ENCODE data around the gene TMEM156.

TMEM156 gene

DNA sequence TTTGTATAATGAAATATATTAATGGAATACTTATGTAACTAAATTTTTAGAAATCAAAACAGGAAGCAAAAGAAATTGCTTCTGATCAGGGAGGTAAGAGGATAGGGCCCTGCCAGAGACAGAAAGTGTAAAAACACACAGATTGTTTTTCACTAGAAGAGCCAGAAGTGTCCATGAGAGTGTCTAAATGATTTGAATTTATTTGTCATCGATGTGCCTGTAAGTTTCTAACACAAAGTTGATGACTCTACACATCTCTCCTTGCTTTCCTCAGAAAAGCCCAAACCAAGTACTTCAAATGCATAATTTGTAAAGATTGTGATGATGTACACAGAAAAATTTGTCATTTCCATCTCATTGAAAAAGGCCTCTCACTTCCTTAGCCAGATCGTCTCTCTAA is 80.6 kb downstream of the TMEM156 start:
- ATAC-seq (ENCODE audit: low read depth) (no peak), DNase-seq (ENCODE audit: low spot score) (no peak)
- Histone ChIP-seq H3K4me1 (ENCODE audit: insufficient read depth, poor library complexity, severe bottlenecking) (peaks cover 19% of the 10 kb centered on the region), H3K9me3 (ENCODE audit: severe bottlenecking) (no peaks in the 10 kb centered on the region), H3K36me3 (ENCODE audit: low read depth) (no peaks in the 10 kb centered on the region), H3K4me3 (ENCODE audit: severe bottlenecking) (no peak overlapping the region), H3K27ac (ENCODE audit: poor library complexity, severe bottlenecking) (no peak overlapping the region), H3K27me3 (ENCODE audit: insufficient read depth, poor library complexity, severe bottlenecking) (no peaks in the 10 kb centered on the region)
- TF ChIP-seq, protein P1, sequence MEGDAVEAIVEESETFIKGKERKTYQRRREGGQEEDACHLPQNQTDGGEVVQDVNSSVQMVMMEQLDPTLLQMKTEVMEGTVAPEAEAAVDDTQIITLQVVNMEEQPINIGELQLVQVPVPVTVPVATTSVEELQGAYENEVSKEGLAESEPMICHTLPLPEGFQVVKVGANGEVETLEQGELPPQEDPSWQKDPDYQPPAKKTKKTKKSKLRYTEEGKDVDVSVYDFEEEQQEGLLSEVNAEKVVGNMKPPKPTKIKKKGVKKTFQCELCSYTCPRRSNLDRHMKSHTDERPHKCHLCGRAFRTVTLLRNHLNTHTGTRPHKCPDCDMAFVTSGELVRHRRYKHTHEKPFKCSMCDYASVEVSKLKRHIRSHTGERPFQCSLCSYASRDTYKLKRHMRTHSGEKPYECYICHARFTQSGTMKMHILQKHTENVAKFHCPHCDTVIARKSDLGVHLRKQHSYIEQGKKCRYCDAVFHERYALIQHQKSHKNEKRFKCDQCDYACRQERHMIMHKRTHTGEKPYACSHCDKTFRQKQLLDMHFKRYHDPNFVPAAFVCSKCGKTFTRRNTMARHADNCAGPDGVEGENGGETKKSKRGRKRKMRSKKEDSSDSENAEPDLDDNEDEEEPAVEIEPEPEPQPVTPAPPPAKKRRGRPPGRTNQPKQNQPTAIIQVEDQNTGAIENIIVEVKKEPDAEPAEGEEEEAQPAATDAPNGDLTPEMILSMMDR (IDR thresholded peaks at IDR 0.05; ENCODE audit: poor library complexity, severe bottlenecking) = no peak

DNA sequence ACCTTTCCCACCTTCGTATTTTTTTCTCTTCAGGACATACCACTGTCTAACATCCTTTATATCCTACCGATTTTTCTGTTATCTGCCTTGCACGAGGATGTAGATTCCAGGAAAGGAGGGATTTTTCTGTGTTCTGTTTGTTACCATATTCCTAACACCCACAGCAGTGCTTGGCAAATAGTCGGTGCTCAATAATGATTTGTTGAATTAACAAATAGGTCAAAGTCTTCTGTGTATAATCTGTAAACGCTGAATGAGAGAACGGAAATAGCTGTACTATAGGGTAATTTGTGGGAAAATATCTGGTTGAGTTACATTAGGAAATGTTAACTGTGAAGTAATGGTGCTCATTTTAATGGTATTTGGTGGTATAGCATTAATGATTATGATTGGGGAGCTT is 81.5 kb downstream of the TMEM156 start:
- H3K36me3 ChIP-seq (ENCODE audit: low read depth) = no peaks in the 10 kb centered on the region
- H3K27ac ChIP-seq (ENCODE audit: poor library complexity, severe bottlenecking) = no peak overlapping the region
- H3K27me3 ChIP-seq (ENCODE audit: insufficient read depth, poor library complexity, severe bottlenecking) = no peaks in the 10 kb centered on the region
- ATAC-seq (ENCODE audit: low read depth) (no peak), DNase-seq (ENCODE audit: low spot score) (no peak)
- no peak overlapping the region for H3K4me3 ChIP-seq (ENCODE audit: severe bottlenecking)
- TF ChIP-seq, protein P1 (IDR thresholded peaks at IDR 0.05; ENCODE audit: poor library complexity, severe bottlenecking) = no peak
- no peaks in the 10 kb centered on the region for H3K9me3 ChIP-seq (ENCODE audit: severe bottlenecking)
- peaks cover 19% of the 10 kb centered on the region for H3K4me1 ChIP-seq (ENCODE audit: insufficient read depth, poor library complexity, severe bottlenecking)

DNA sequence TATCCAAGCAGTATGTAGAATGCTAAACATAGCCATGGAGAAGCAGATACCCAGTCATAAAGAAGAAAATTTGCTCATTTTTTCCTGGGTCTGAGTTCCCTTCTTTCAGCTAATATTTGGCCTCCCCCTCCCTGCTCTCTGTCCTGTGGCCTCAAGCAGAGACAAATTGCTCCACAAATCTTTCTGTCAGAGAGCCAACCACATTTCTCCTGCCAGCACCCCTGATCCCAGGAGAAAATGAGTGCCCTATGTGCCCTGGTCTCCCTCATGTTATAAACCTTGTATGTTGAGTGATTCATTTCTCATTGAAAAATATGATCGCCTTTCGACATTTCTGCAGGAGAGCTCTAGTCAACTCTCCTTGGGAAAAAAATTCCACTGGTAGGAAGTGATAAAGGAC is 82.0 kb downstream of the TMEM156 start:
- TF ChIP-seq, protein P1 (IDR thresholded peaks at IDR 0.05; ENCODE audit: poor library complexity, severe bottlenecking) = no peak
- ATAC-seq (ENCODE audit: low read depth) (no peak), DNase-seq (ENCODE audit: low spot score) (no peak)
- Histone ChIP-seq H3K4me3 (ENCODE audit: severe bottlenecking) (no peak overlapping the region), H3K27ac (ENCODE audit: poor library complexity, severe bottlenecking) (peak overlapping the region; percentile 58), H3K4me1 (ENCODE audit: insufficient read depth, poor library complexity, severe bottlenecking) (peaks cover 19% of the 10 kb centered on the region), H3K36me3 (ENCODE audit: low read depth) (no peaks in the 10 kb centered on the region), H3K9me3 (ENCODE audit: severe bottlenecking) (no peaks in the 10 kb centered on the region), H3K27me3 (ENCODE audit: insufficient read depth, poor library complexity, severe bottlenecking) (no peaks in the 10 kb centered on the region)

DNA sequence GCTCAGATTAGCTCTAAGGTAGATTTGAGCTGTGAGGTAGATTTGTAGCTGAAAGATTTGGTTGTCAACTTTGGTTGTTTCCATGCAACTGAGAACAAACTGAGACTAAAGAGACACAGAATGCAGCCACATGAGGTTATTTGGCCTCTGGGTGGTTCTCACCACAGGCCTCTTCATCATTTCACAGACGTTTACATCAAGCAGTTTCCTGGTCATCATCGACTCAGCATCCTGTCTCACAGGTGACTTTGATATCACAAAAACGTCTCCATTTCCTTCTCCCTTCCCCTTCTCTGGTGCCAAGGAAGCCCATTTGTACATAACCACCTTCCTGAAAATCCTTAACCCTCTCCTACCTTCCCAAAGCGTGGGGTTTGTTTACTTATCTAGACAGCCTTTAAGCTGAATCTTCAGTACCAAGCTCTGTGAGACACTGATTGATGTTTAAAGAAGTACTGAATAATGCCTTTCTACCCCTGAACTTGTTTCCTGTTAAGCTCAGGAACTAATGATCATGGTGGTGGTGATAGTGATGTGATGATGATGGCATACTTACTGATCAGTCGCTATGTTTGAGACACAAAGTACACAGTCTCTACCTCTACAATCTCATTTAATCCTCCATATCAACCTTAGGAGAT is 82.7 kb downstream of the TMEM156 start:
- TF ChIP-seq, protein P1 (IDR thresholded peaks at IDR 0.05; ENCODE audit: poor library complexity, severe bottlenecking) = no peak
- peak; percentile 23; the same call in 1 of the 3 replicates for ATAC-seq (ENCODE audit: low read depth)
- Histone ChIP-seq H3K4me3 (ENCODE audit: severe bottlenecking) (no peak overlapping the region), H3K36me3 (ENCODE audit: low read depth) (no peaks in the 10 kb centered on the region), H3K27me3 (ENCODE audit: insufficient read depth, poor library complexity, severe bottlenecking) (no peaks in the 10 kb centered on the region), H3K4me1 (ENCODE audit: insufficient read depth, poor library complexity, severe bottlenecking) (peaks cover 19% of the 10 kb centered on the region), H3K9me3 (ENCODE audit: severe bottlenecking) (no peaks in the 10 kb centered on the region), H3K27ac (ENCODE audit: poor library complexity, severe bottlenecking) (peak overlapping the region; percentile 58)
- DNase-seq (ENCODE audit: low spot score) = no peak

DNA sequence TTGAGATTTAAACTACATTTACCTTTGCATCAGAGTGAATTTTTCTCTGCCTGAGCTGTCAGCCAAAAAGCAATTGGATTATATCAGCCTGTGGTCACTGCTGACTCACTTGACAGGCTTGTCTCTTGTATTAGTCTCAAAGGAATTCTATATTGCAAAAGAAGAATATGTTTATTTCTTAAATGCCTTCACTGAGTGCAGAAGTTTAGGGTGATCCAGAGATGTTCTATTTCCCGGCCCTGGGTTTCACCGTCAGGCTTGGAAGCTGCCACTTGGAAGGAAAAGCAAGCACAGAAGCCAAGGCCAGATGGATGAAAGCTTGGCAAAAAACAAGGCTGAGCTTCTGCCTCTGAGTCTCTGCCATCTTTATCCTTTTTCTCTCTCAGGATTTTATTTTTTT is 83.7 kb downstream of the TMEM156 start:
- DNase-seq (ENCODE audit: low spot score) (no peak), ATAC-seq (ENCODE audit: low read depth) (peak; percentile 97)
- Histone ChIP-seq H3K9me3 (ENCODE audit: severe bottlenecking) (no peaks in the 10 kb centered on the region), H3K27me3 (ENCODE audit: insufficient read depth, poor library complexity, severe bottlenecking) (no peaks in the 10 kb centered on the region), H3K4me1 (ENCODE audit: insufficient read depth, poor library complexity, severe bottlenecking) (peaks cover 19% of the 10 kb centered on the region), H3K36me3 (ENCODE audit: low read depth) (peaks cover 3% of the 10 kb centered on the region), H3K27ac (ENCODE audit: poor library complexity, severe bottlenecking) (peak overlapping the region; percentile 58), H3K4me3 (ENCODE audit: severe bottlenecking) (no peak overlapping the region)
- TF ChIP-seq, protein P1 (IDR thresholded peaks at IDR 0.05; ENCODE audit: poor library complexity, severe bottlenecking) = no peak
